ENCODE data around the gene MAPK14. TPM values are rescaled to one million over a fixed set of nuclear protein-coding genes. Genes with fewer than 3 reads are reported as not detected.
A peak's percentile ranks its signal among the peaks of the same experiment; 100 is the strongest.

The MAPK14 gene
- total RNA-seq, 1 experiment from 2014 or later, result 60.4 TPM

GRCh38 chr6:36133148-36133547, 105.5 kb downstream of the MAPK14 start:
- Histone ChIP-seq H3K4me1 (replicated peaks; ENCODE audit: insufficient read depth) (peaks cover 38% of the 10 kb centered on the region), H3K36me3 (ENCODE audit: low read depth) (peaks cover 39% of the 10 kb centered on the region), H2AFZ (no peak overlapping the region), H3K9me3 (ENCODE audit: insufficient read depth, low read depth) (no peaks in the 10 kb centered on the region), H3K9me2 (ENCODE audit: insufficient read depth) (no peaks in the 10 kb centered on the region), H3F3A (ENCODE audit: insufficient read depth, low read depth) (peaks cover 48% of the 10 kb centered on the region), H3K4me2 (peak overlapping the region; percentile 80), H3K4me3 (no peak overlapping the region), H3K27me3 (ENCODE audit: insufficient read depth, low read depth) (no peaks in the 10 kb centered on the region), H4K20me1 (ENCODE audit: insufficient read depth) (peaks cover 19% of the 10 kb centered on the region), H3K27ac (no peak overlapping the region), H3K79me2 (ENCODE audit: low read depth) (peaks cover 64% of the 10 kb centered on the region)
- intact Hi-C loops (cut with micrococcal nuclease; ENCODE audit: unreplicated experiment), result no loop called here
- POLR2A ChIA-PET (ENCODE audit: unreplicated experiment), result interaction anchor here (0.7 kb wide), 1 partner anchor 156 kb away, joined by 3 read pairs; no protein-coding TSS in a partner anchor
- no peak for DNase-seq
- TF ChIP-seq CTCF (conservative IDR thresholded peaks at IDR 0.05) (no peak), EZH2 (IDR thresholded peaks at IDR 0.05; ENCODE audit: low read depth) (no peak)
- BruUV-seq (replicated peaks), result no TSS peak
- CTCF ChIA-PET, result no interaction called here

- TF ChIP-seq CTCF (conservative IDR thresholded peaks at IDR 0.05) (no peak), EZH2 (IDR thresholded peaks at IDR 0.05; ENCODE audit: low read depth) (no peak)
- Histone ChIP-seq H3K4me3 (no peak overlapping the region), H3F3A (ENCODE audit: insufficient read depth, low read depth) (peaks cover 47% of the 10 kb centered on the region), H3K4me1 (replicated peaks; ENCODE audit: insufficient read depth) (peaks cover 30% of the 10 kb centered on the region), H3K36me3 (ENCODE audit: low read depth) (peaks cover 44% of the 10 kb centered on the region), H2AFZ (no peak overlapping the region), H3K27ac (no peak overlapping the region), H3K9me3 (ENCODE audit: insufficient read depth, low read depth) (no peaks in the 10 kb centered on the region), H4K20me1 (ENCODE audit: insufficient read depth) (peaks cover 19% of the 10 kb centered on the region), H3K27me3 (ENCODE audit: insufficient read depth, low read depth) (no peaks in the 10 kb centered on the region), H3K9me2 (ENCODE audit: insufficient read depth) (no peaks in the 10 kb centered on the region), H3K79me2 (ENCODE audit: low read depth) (peaks cover 57% of the 10 kb centered on the region), H3K4me2 (no peak overlapping the region)
- intact Hi-C loops (cut with micrococcal nuclease; ENCODE audit: unreplicated experiment), result no loop called here
- ChIA-PET CTCF (interaction anchor here (0.6 kb wide), 1 partner anchor 61 kb away, joined by 3 read pairs; no protein-coding TSS in a partner anchor), POLR2A (ENCODE audit: unreplicated experiment) (interaction anchor here (0.6 kb wide), 1 partner anchor 290 kb away, joined by 4 read pairs; no protein-coding TSS in a partner anchor)
- DNase-seq, result no peak
- no TSS peak for BruUV-seq (replicated peaks)
Observed at GRCh38 chr6:36133912-36134311, 106.3 kb downstream of the MAPK14 start.

- ChIA-PET POLR2A (ENCODE audit: unreplicated experiment) (no interaction called here), CTCF (no interaction called here)
- H3K27me3 ChIP-seq (ENCODE audit: insufficient read depth, low read depth), result no peaks in the 10 kb centered on the region
- H3K9me2 ChIP-seq (ENCODE audit: insufficient read depth), result no peaks in the 10 kb centered on the region
- no peak overlapping the region for H3K4me2 ChIP-seq
- peaks cover 51% of the 10 kb centered on the region for H3K36me3 ChIP-seq (ENCODE audit: low read depth)
- H3F3A ChIP-seq (ENCODE audit: insufficient read depth, low read depth), result peaks cover 42% of the 10 kb centered on the region
- intact Hi-C loops (cut with micrococcal nuclease; ENCODE audit: unreplicated experiment), result no loop called here
- no peak overlapping the region for H3K27ac ChIP-seq
- H2AFZ ChIP-seq, result no peak overlapping the region
- peaks cover 24% of the 10 kb centered on the region for H3K4me1 ChIP-seq (replicated peaks; ENCODE audit: insufficient read depth)
- no peak for DNase-seq
- TF ChIP-seq CTCF (conservative IDR thresholded peaks at IDR 0.05) (no peak), EZH2 (IDR thresholded peaks at IDR 0.05; ENCODE audit: low read depth) (no peak)
- H3K79me2 ChIP-seq (ENCODE audit: low read depth), result peaks cover 46% of the 10 kb centered on the region
- H4K20me1 ChIP-seq (ENCODE audit: insufficient read depth), result peaks cover 19% of the 10 kb centered on the region
- BruUV-seq (replicated peaks), result no TSS peak
- no peak overlapping the region for H3K4me3 ChIP-seq
- no peaks in the 10 kb centered on the region for H3K9me3 ChIP-seq (ENCODE audit: insufficient read depth, low read depth)
Observed at GRCh38 chr6:36135053-36135731, 107.6 kb downstream of the MAPK14 start.

All from PC-9 (cell line).